ENCODE measurements around the gene TGFBR3L. TPM values are rescaled to one million over a fixed set of nuclear protein-coding genes. Genes with fewer than 3 reads are reported as not detected.
A peak's percentile ranks its signal among the peaks of the same experiment; 100 is the strongest.

The TGFBR3L gene
- total RNA-seq: 1.6 TPM

DNA sequence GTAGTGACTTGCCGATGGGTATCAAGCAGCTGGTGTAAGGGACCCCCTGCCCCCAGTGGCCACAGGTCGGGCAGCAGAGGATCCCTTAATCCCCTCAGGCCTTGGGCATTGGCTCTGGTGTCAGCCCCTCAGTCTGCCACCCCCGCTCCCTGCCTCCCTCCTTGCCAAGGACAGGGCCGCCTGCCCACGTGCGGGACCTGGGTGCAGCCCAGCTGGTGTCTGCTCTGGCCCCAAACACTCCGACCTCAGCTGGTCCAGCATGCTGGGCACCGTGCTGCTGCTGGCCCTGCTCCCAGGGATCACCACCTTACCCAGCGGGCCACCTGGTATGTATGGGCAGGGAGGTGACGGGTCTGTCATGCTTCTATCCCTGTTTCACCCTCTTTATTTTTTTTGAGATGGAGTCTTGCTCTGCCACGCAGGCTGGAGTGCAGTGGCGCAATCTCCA lies at the start of gene TGFBR3L:
Gene TGFBR3L, plus strand, starts transcription at position 233 of the 448 bp plus-strand sequence.
- Histone ChIP-seq H3K4me1 (ENCODE audit: control insufficient read depth in 3 of 3, insufficient read depth in 3 of 3, low read length in 3 of 3) (peaks cover 14 to 29% (median 22%) of the 10 kb centered on the region in 3 donors), H3K27ac (ENCODE audit: low read depth, low read length) (no peak within 1 kb of the TSS), H3K9me3 (ENCODE audit: control insufficient read depth in 3 of 3, low read length in 3 of 3) (no peaks in the 10 kb centered on the region), H3K27me3 (ENCODE audit: control insufficient read depth in 3 of 3, insufficient read depth in 3 of 3, low read length in 3 of 3) (peaks cover 20 to 53% (median 34%) of the 10 kb centered on the region in 3 donors), H3K36me3 (ENCODE audit: control insufficient read depth in 3 of 3, insufficient read depth in 3 of 3, low read length in 3 of 3) (peaks cover 26 to 29% (median 27%) of the 10 kb centered on the region in 3 donors), H3K9ac (ENCODE audit: low read depth in 1 of 3, low read length in 3 of 3) (no peak within 1 kb of the TSS), H3K4me3 (ENCODE audit: low read length in 3 of 3) (no peak within 1 kb of the TSS)

DNA sequence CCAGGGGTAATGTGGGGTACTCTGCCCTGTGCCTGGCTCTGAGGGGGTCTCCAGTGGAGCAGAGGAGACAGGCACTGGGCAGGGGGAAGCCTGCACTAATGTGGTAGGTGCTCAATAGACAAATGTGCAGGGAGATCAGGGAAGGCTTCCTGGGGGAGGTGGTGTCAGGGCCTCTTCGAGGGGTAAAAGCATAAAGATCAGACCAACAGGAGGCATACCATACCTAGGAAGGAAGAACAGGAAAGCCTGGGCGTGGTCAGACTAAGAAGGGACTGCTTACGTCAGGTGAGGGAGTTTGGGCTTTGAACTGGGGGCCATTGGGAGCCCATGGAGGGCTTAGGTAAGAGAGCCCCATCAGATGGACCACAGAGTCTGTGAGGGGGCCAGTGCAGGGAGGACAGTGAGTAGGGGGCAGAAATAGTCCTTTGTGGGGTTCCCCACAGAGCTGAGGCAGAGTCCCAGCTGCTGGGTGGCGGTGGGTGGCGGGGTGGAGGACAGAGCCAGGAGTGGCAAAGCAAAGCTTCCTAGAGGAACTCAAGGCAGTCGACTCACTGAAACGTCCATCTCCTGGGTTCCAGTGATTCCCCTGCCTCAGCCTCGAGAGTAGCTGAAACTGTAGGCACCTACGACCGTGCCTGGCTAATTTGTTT lies 49.2 kb upstream of the TGFBR3L start:
- Histone ChIP-seq H3K4me1 (ENCODE audit: control insufficient read depth in 3 of 3, insufficient read depth in 3 of 3, low read length in 3 of 3) (peaks cover 10 to 24% (median 15%) of the 10 kb centered on the region in 3 donors), H3K9me3 (ENCODE audit: control insufficient read depth in 3 of 3, low read length in 3 of 3) (no peaks in the 10 kb centered on the region), H3K27me3 (ENCODE audit: control insufficient read depth in 3 of 3, insufficient read depth in 3 of 3, low read length in 3 of 3) (peaks cover 31 to 55% (median 54%) of the 10 kb centered on the region in 3 donors), H3K9ac (ENCODE audit: low read depth in 1 of 3, low read length in 3 of 3) (no peak overlapping the region), H3K27ac (ENCODE audit: low read depth, low read length) (no peak overlapping the region), H3K36me3 (ENCODE audit: control insufficient read depth in 3 of 3, insufficient read depth in 3 of 3, low read length in 3 of 3) (no peaks in the 10 kb centered on the region), H3K4me3 (ENCODE audit: low read length in 3 of 3) (no peak overlapping the region)

DNA sequence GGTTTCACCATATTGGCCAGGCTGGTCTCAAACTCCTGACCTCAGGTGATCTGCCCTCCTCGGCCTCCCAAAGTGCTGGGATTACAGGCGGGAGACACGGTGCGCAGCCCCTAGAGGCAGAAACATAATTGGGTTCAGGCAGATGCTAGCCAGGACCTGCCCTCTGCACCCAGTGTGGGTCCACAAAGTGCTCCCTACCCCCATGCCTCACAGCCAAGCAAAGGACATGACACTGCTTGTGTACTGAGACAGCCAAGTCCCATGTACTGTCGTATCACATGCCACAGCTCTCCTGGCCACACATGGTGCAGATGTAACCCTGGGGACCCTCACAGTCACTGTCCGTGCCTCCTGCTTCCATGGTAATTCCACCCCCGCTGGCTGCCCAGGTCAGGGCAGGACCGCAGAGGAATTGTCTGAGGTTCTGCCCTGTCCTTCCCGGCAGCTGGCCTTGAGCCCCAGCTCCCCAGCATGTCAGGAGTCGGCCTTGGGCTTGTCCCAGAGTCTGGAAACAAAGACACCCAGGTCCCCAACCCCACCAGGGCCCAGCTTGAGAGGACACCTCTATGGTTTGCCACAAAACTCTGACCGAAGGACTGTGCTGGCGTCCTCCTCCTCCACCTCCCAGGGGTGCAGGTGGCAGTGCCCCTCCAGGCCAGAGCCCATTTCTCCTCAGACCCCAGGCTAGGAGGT lies 48.1 kb upstream of the TGFBR3L start:
- peaks cover 12 to 22% (median 20%) of the 10 kb centered on the region in 3 donors for H3K4me1 ChIP-seq (ENCODE audit: control insufficient read depth in 3 of 3, insufficient read depth in 3 of 3, low read length in 3 of 3)
- H3K27me3 ChIP-seq (ENCODE audit: control insufficient read depth in 3 of 3, insufficient read depth in 3 of 3, low read length in 3 of 3): peaks cover 25 to 46% (median 42%) of the 10 kb centered on the region in 3 donors
- H3K36me3 ChIP-seq (ENCODE audit: control insufficient read depth in 3 of 3, insufficient read depth in 3 of 3, low read length in 3 of 3): no peaks in the 10 kb centered on the region
- H3K4me3 ChIP-seq (ENCODE audit: low read length in 3 of 3): no peak overlapping the region
- no peaks in the 10 kb centered on the region for H3K9me3 ChIP-seq (ENCODE audit: control insufficient read depth in 3 of 3, low read length in 3 of 3)
- no peak overlapping the region for H3K9ac ChIP-seq (ENCODE audit: low read depth in 1 of 3, low read length in 3 of 3)
- no peak overlapping the region for H3K27ac ChIP-seq (ENCODE audit: low read depth, low read length)

DNA sequence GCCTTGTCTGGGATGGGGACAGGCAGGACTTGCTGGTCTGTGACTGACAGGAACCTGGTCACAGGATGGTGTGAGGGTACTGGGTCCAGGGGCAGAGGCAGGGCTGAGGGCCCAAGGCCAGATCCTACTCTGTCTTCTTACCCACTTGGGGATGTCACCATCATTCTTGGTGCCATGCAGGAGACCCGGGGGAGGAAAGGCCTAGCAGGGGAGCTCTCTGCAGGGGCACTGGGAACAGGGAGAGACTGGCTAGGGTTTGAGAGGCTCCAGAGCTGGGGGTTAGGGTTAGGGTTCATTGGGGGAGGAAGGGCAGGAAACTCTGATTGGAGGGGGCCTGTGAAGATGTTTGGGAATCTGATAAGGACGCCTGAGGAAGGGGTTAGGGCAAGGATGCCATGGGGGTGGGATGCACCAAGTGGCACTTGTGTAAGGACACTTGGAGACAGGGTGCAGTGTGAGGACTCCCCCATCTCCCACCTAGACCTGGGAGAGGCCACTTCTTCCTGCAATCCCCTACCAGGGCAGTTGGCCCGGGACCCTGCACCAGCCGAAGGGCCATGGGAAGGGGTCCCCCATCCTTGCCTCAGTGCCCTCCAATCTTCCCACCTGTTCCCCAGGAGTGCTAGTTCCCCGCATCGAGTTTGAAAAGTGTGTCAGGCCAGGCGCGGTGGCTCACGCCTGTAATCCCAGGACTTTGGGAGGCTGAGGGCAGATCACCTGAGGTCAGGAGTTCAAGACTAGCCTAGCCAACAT lies 47.4 kb upstream of the TGFBR3L start:
- no peaks in the 10 kb centered on the region for H3K36me3 ChIP-seq (ENCODE audit: control insufficient read depth in 3 of 3, insufficient read depth in 3 of 3, low read length in 3 of 3)
- H3K27me3 ChIP-seq (ENCODE audit: control insufficient read depth in 3 of 3, insufficient read depth in 3 of 3, low read length in 3 of 3): peaks cover 20 to 43% (median 42%) of the 10 kb centered on the region in 3 donors
- H3K27ac ChIP-seq (ENCODE audit: low read depth, low read length): no peak overlapping the region
- peaks cover 15 to 20% (median 15%) of the 10 kb centered on the region in 3 donors for H3K4me1 ChIP-seq (ENCODE audit: control insufficient read depth in 3 of 3, insufficient read depth in 3 of 3, low read length in 3 of 3)
- no peak overlapping the region for H3K4me3 ChIP-seq (ENCODE audit: low read length in 3 of 3)
- no peak overlapping the region for H3K9ac ChIP-seq (ENCODE audit: low read depth in 1 of 3, low read length in 3 of 3)
- H3K9me3 ChIP-seq (ENCODE audit: control insufficient read depth in 3 of 3, low read length in 3 of 3): no peaks in the 10 kb centered on the region

DNA sequence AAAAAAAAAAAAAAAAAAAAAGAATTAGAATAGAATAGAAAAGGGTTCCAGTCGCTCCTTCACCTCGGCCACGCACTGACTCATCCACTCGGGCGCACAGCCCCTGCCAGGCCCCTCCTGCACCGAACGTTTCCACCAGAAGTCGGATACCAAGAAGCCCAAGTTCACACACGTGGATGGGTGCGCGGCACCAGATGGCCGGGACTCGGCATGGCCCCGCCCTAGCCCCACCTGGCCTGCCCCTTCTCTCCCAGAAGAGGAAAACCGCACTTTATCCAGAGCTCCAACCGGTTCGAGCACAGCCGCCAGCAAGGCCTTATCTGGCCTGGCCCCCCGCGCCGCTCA lies 46.3 kb upstream of the TGFBR3L start:
- no peak overlapping the region for H3K27ac ChIP-seq (ENCODE audit: low read depth, low read length)
- no peaks in the 10 kb centered on the region for H3K9me3 ChIP-seq (ENCODE audit: control insufficient read depth in 3 of 3, low read length in 3 of 3)
- H3K9ac ChIP-seq (ENCODE audit: low read depth in 1 of 3, low read length in 3 of 3): no peak overlapping the region
- no peaks in the 10 kb centered on the region for H3K36me3 ChIP-seq (ENCODE audit: control insufficient read depth in 3 of 3, insufficient read depth in 3 of 3, low read length in 3 of 3)
- H3K27me3 ChIP-seq (ENCODE audit: control insufficient read depth in 3 of 3, insufficient read depth in 3 of 3, low read length in 3 of 3): peaks cover 30 to 53% (median 52%) of the 10 kb centered on the region in 3 donors
- peaks cover 15 to 20% (median 15%) of the 10 kb centered on the region in 3 donors for H3K4me1 ChIP-seq (ENCODE audit: control insufficient read depth in 3 of 3, insufficient read depth in 3 of 3, low read length in 3 of 3)
- peak overlapping the region in 1 of 3 donors; percentile 57 for H3K4me3 ChIP-seq (ENCODE audit: low read length in 3 of 3)

DNA sequence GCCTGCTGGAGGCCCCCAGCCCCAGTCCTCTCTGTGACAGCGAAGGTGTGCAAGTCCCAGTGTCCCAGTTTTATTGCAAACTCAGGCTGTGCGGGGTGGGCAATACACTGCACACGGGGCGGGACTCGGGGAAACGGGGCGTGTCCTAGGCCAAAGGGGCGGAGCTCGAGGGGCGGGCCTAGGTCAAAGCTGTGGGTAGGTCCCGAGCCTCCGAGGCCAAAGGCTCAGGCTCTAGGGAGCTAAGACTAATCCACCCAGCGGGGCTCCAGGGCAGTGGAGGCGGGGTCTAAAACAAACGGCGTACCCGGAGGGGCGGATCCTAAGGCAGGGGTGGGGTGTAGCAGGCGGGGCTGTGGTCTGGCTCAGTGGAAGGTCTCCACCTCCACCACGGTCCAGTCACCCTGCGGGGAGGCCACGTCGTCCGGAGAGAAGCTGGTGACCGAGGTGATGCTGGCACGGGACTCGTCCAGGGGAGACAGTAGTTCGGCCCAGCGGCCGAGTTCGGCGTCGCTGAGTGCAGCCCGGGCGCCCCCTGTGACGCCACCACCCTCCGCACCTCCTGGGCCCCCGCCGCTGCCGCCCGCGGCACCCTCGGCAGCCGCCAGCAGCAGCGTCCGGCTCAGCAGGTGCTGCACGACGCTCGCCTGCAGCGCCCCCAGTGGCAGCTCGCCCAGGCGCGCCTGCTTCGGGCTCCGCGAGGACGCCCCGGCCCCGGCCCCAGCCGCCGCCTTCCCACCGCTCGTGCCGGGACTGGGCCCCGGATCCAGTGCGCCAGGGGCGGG lies 45.8 kb upstream of the TGFBR3L start:
- peak overlapping the region; percentile 51 to 57 (median 56) for H3K4me3 ChIP-seq (ENCODE audit: low read length in 3 of 3)
- H3K27me3 ChIP-seq (ENCODE audit: control insufficient read depth in 3 of 3, insufficient read depth in 3 of 3, low read length in 3 of 3): peaks cover 35 to 56% (median 53%) of the 10 kb centered on the region in 3 donors
- H3K9ac ChIP-seq (ENCODE audit: low read depth in 1 of 3, low read length in 3 of 3): peak overlapping the region in 2 of 3 donors; percentile 45 to 51
- H3K9me3 ChIP-seq (ENCODE audit: control insufficient read depth in 3 of 3, low read length in 3 of 3): no peaks in the 10 kb centered on the region
- H3K27ac ChIP-seq (ENCODE audit: low read depth, low read length): no peak overlapping the region
- no peaks in the 10 kb centered on the region for H3K36me3 ChIP-seq (ENCODE audit: control insufficient read depth in 3 of 3, insufficient read depth in 3 of 3, low read length in 3 of 3)
- H3K4me1 ChIP-seq (ENCODE audit: control insufficient read depth in 3 of 3, insufficient read depth in 3 of 3, low read length in 3 of 3): peaks cover 15 to 20% (median 15%) of the 10 kb centered on the region in 3 donors

DNA sequence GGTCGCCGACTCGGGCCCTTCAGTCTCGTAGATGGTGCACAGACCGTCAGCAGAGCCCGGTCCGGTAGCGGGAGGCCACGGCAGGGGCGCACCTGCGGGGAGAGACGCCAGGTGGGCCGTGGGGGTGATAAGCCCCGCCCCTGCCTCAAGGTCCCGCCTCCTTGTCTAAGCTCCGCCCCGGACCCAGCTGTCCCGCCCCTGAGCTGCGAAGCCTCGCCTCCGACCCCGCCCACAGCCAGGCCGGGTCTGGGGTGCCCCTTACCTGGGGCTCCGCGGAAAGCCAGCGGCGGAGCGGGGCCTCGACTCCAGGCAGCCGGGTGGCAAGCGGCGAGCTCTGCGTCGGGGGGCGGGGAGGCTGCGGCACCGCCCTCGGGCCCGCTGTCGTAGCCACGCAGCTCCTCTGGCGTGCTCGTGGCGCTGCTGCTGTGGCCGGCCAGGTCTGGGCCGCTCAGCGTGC lies 45.1 kb upstream of the TGFBR3L start:
- Histone ChIP-seq H3K36me3 (ENCODE audit: control insufficient read depth in 3 of 3, insufficient read depth in 3 of 3, low read length in 3 of 3) (no peaks in the 10 kb centered on the region), H3K27me3 (ENCODE audit: control insufficient read depth in 3 of 3, insufficient read depth in 3 of 3, low read length in 3 of 3) (peaks cover 40 to 55% (median 53%) of the 10 kb centered on the region in 3 donors), H3K9ac (ENCODE audit: low read depth in 1 of 3, low read length in 3 of 3) (peak overlapping the region in 1 of 3 donors; percentile 45), H3K4me1 (ENCODE audit: control insufficient read depth in 3 of 3, insufficient read depth in 3 of 3, low read length in 3 of 3) (peaks cover 15 to 22% (median 17%) of the 10 kb centered on the region in 3 donors), H3K27ac (ENCODE audit: low read depth, low read length) (no peak overlapping the region), H3K9me3 (ENCODE audit: control insufficient read depth in 3 of 3, low read length in 3 of 3) (no peaks in the 10 kb centered on the region), H3K4me3 (ENCODE audit: low read length in 3 of 3) (peak overlapping the region in 2 of 3 donors; percentile 45 to 57)

DNA sequence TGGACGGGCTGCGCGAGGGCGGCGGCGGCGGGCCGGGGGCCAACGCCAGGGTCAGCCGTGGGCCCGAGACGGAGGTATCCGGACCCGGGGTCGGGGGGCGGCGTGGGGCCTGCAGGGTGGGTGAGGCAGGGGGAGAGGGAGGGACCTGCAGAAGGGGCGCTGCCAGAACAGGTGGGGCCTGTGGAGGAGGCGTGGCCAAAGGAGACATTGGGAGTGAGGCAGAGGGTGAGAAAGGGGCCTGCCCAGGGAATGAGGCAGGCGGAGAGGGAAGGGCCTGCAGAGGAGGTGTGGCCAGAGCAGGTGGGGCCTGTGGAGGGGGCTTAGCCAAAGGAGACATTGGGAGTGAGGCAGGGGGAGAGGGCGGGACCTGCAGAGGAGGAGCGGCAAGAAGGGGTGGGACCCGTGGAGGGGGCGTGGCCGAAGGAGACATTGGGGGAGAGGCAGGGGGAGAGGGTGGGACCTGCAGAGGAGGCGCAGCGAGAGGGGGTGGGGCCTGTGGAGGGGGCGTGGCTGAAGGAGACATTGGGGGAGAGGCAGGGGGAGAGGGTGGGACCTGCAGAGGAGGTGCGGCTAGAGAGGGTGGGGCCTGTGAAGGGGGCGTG lies 44.6 kb upstream of the TGFBR3L start:
- Histone ChIP-seq H3K4me3 (ENCODE audit: low read length in 3 of 3) (peak overlapping the region in 2 of 3 donors; percentile 45 to 57), H3K9ac (ENCODE audit: low read depth in 1 of 3, low read length in 3 of 3) (no peak overlapping the region), H3K27me3 (ENCODE audit: control insufficient read depth in 3 of 3, insufficient read depth in 3 of 3, low read length in 3 of 3) (peaks cover 41 to 56% (median 54%) of the 10 kb centered on the region in 3 donors), H3K36me3 (ENCODE audit: control insufficient read depth in 3 of 3, insufficient read depth in 3 of 3, low read length in 3 of 3) (no peaks in the 10 kb centered on the region), H3K9me3 (ENCODE audit: control insufficient read depth in 3 of 3, low read length in 3 of 3) (no peaks in the 10 kb centered on the region), H3K27ac (ENCODE audit: low read depth, low read length) (no peak overlapping the region), H3K4me1 (ENCODE audit: control insufficient read depth in 3 of 3, insufficient read depth in 3 of 3, low read length in 3 of 3) (peaks cover 15 to 25% (median 18%) of the 10 kb centered on the region in 3 donors)
